Measurements from ENCODE around the gene POLN.
A peak's percentile ranks its signal among the peaks of the same experiment; 100 is the strongest.

Gene POLN

GRCh38 chr4:2103127-2103842 lies 138.6 kb downstream of the POLN start:
- DNase-seq: no peak

- DNase-seq: no peak
Observed at GRCh38 chr4:2102045-2102883, 139.7 kb downstream of the POLN start.

GRCh38 chr4:2101346-2102044 lies 140.4 kb downstream of the POLN start:
- DNase-seq: no peak

GRCh38 chr4:2096073-2096609 lies 145.8 kb downstream of the POLN start:
- no peak for DNase-seq

DNA sequence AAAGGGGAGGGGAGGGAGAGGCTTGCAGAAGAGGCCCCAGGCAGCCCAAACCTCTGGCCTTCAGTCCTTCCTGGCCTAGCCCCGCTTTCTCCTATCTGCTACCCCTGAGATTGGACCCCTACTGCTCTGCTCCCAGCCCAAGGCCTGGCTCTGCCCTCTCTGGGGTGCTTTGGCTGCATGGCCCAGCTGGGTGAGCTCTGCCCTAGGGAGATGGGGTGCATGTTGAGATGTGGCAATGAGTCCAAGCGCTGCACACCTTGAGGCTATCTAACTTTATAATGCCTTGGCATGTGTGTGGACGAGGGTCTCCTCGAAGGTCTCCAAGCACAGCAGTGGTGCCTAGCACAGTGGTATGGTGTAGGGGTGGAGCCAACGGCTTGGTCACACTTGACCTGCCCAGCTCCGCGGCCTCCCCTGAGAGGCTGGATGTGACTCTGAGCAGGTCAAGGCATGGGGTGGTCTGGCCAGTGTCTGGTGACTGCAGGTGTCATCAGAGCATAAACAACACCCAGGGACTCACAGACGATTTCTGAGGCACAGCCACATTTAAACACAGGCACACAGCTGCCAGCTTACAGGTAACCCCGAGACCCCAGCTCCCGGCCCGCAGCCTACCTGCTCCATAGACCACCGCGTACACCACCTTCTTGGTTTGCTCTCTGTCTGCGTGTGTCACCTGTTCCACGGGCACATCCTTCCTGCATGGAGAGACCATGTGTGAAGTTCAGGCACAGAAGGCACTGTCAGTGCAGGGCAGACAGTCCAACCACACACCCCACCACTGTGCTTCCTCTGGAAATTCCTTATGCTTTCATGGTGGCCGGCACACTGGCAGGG lies 146.5 kb downstream of the POLN start:
- DNase-seq: no peak

DNA sequence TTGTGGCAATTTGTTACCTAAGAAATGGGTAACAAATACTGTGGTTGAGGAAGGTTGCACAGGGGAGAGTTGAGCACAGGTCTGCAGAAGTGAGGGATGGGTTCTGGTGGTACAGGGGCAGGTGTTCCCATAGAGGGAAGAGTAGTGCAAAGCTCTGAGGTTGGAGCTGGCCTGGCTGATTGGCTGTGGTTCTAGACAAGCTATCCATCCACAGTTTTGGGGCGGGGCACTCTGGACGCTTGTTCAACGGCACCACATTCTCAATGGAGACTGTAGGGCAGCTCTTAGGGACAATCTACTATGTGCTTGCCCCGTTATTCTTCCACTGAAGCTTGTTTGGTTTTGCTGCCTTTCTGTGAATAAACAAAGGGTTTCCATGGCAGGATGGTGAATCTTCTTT lies 147.4 kb downstream of the POLN start:
- DNase-seq: no peak

DNA sequence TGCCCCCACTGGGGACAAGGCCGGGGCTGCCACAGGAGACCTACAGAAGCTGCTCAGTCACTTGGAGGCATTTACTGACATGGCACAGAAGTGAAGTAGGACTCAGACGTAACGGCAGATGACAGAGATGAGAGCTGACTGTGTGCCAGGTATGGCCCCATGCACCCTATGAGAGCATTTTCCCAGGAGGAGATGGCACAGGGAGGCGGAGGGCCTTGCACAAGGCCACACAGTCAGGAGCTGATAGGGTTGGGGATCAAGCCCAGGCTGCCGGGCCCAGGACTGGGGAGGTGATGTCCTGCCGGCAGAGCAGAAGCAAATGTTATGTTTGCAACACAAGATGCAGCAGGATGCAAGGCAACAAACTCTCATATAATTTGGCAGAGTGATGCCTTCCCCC lies 148.7 kb downstream of the POLN start:
- DNase-seq: no peak

- DNase-seq: no peak
Observed at GRCh38 chr4:2092669-2093053, 149.3 kb downstream of the POLN start.

DNA sequence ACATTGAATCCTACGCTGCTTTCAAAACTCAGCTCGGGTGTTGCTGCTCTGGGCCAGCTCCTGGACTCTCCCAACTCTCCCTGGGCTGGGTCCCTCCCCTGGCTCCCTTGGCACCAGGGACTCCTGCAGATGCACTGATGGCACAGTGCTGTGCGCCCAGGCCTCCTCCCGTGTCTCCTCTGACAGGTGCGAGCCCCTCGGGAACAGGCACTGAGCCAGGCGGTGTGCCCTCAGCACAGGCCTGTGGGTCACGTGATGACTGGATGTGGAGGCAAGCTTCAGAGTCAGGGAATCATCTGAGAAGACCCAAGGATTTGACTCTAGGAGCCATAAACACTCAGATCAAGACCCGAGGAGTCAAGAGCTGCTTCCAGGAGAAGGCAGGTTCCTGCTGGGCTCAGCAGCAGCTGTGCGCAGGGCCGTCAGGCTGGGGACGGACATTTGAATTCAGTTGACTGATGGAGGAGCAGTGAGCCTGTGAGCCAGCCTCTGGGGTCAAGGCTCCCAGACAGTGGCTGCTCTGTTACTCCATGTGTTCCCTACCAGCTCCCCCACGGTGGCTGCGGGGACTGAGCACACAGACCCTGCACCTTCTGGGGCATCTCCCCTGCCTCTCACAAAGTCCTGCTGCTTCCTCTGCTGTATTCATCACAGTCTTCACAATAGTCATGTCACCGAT lies 149.8 kb downstream of the POLN start:
- DNase-seq: peak; percentile 19

DNA sequence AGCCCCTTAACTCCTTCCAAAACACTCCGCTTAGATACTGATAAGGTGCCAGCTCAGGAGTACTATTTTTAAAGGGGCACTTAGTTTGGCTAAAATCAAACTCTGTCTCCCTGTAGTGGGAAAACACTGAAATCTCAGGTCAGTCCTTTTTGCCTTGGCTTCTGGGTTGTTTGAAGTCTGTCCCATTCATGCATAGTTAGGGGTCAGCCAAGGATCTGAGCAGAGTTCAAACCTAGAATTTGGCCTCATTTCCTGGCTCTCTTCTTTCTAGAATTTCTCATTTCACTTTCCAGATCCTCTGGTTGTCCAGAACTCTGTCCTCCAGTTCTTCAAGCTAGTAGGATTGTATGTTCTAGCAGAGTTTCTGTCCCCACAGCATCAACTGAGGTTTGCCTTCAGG lies 151.3 kb downstream of the POLN start:
- no peak for DNase-seq

GRCh38 chr4:2089222-2089621 lies 152.7 kb downstream of the POLN start:
- DNase-seq: no peak

DNA sequence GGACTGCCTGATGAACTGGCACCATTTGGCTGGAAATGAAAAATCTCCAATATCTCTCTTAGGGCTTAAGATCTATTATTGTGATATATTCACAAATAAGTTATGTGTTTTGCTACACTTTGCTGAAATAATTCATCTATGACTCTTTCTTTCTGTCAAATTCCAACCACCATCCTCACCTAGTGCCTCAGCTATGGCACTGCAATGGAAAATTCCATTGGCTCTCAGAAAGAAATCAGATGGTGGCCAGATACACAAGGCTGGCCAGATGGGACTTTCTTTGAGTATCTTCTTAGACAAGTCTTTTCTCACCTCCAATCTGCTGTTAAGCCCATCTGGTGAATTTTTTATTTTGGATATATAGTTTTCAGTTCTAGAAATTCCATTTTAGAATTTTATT lies 154.8 kb downstream of the POLN start:
- no peak for DNase-seq

- no peak for DNase-seq
Observed at GRCh38 chr4:2085496-2085901, 156.4 kb downstream of the POLN start.

- DNase-seq: no peak
Observed at GRCh38 chr4:2084316-2084715, 157.6 kb downstream of the POLN start.

GRCh38 chr4:2083826-2084160 lies 158.1 kb downstream of the POLN start:
- DNase-seq: no peak

DNA sequence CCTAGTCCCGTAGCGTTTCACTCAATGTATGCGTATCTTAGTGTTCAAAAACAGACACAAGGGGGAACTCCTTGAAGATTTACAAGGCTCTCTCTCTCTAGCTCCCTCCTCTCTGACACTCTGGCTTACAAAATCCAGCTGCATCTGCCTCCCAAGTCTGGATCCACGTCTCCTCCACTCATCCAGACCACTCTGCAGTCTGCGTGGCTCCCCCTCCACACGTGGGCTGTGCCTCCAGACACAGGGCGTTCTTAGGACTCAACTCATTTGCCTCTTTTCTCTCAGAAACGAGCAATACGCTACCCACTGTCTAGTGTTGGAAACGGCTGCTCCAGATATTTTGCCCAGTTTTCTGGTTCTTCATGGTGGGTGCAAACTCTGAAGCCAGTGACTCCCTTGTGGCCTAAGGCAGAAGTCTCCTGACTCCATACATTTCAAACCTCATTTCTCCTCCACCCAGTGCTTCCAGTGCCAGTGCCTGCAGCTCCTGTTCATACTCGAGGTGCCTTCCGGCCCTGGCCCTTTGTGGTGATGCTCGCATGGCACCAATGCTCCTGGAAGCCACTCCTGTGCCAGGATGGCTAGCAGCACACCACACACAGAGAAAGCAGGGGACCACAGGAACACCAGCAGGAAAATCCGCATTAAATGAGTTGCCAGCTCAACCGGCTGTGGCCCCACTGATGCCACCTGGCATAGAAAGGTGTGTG lies 158.7 kb downstream of the POLN start:
- no peak for DNase-seq

- DNase-seq: no peak
Observed at GRCh38 chr4:2082627-2083026, 159.3 kb downstream of the POLN start.

GRCh38 chr4:2082118-2082517 lies 159.8 kb downstream of the POLN start:
- no peak for DNase-seq

DNA sequence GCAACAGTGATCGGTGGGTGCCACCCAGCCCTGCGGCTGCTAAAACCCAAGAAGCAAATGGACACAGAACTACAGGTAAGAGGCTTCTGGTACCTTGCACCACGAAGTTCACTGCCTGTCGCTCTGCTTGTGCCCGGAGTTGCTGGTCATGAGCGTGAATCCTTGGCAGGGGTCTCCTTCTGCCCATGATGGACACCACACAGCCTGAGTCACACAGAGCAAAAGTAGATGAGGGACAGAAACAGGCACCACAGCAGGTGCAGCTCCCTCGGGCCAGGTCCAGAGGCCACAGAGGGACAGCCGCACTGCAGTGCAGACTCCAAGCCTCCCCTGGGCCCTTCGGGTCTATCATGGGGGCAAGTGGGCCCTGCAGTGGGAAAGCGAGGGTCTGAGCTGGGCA lies 160.4 kb downstream of the POLN start:
- DNase-seq: no peak

DNA sequence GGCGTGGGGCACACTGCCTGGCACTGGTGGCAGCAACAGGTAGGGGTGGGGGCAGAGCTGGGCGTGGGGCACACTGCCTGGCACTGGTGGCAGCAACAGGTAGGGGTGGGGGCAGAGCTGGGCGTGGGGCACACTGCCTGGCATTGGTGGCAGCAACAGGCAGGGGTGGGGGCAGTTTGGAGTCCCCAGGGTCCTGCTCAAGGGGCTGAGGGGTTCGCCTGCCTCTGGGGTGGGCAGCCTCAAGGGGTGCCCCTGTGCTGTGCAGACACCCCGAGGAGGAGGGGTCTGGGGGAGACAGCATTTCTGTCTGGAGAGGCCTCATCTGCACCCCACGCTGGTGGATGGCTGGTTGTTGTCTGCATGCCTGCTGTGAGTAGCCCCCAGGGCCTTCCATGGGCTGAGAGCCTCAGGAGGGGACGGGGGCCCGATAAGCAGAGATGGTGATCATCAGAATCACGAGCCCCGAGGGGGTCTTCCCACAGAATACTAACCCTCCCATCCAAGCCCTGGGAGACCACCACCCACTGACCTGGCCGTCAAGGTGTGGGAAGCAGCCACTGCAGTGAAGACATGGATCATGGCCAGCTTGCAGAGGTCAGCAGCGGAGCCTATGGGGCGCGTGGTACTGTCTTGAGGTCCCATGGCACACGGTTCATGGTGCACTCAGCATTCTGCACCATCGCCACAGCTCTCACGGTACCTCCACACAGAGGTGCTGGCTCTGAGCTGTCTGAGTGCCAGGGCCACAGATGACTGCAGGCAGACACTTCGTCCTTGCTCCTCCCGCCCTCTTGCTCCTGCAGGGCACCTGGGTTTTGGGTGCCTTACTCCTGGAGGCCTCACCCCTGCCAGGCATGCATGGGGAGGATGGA lies 161.3 kb downstream of the POLN start:
- no peak for DNase-seq

DNA sequence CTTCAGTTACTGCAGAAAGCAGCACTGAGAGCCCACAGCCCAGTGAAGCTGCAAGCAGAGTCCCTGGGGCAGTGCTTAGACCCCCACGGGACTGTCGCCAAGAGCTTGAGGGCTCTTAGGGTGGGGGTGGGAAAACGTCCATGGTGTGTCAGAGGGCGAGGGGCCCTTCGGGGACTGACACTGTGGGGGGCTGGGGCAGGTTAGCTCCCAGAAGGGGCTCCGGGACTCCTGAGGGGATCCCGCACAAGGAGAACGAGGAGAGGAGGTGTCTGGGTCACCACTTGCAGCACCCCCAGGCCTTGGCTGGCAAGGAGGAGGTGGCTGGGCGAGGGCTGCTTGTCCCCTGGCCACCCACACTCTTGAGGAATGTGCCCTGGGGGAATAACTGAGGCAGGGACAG lies 162.0 kb downstream of the POLN start:
- no peak for DNase-seq

Data from NCI-H2171 treated with DMSO at 0.1 percent for 48 hours (cell line).